CD4-positive, alpha-beta T cell treated with Interleukin-15 for 1 hour (primary cell): ENCODE measurements around the gene NDUFS6.
"Not testable (repeated sequence)": the region's sequence is repeated elsewhere in the genome, so short reads cannot be mapped to it uniquely, and the experiment has no call there.

Source experiments
- DNase-seq: peaks from one replicate; pipeline ENCODE4 v3.0.0-alpha.2; 2020

Gene NDUFS6

GRCh38 chr5:1835431-1835830 is 34.2 kb downstream of the NDUFS6 start:
- no peak for DNase-seq

- no peak for DNase-seq
Observed at GRCh38 chr5:1836176-1836890, 35.1 kb downstream of the NDUFS6 start.

GRCh38 chr5:1836891-1837880 is 36.0 kb downstream of the NDUFS6 start:
- no peak for DNase-seq

GRCh38 chr5:1838013-1838412 is 36.8 kb downstream of the NDUFS6 start:
- no peak for DNase-seq

GRCh38 chr5:1840071-1840547 is 38.9 kb downstream of the NDUFS6 start:
- no peak for DNase-seq

GRCh38 chr5:1840741-1841521 is 39.7 kb downstream of the NDUFS6 start:
- DNase-seq = no peak

GRCh38 chr5:1842004-1842819 is 41.0 kb downstream of the NDUFS6 start:
- DNase-seq = no peak

GRCh38 chr5:1843761-1844160 is 42.6 kb downstream of the NDUFS6 start:
- DNase-seq = not testable (repeated sequence)

- no peak for DNase-seq
Observed at GRCh38 chr5:1844708-1845436, 43.7 kb downstream of the NDUFS6 start.

- DNase-seq = no peak
Observed at GRCh38 chr5:1845696-1846095, 44.5 kb downstream of the NDUFS6 start.

- DNase-seq = no peak
Observed at GRCh38 chr5:1846583-1846982, 45.4 kb downstream of the NDUFS6 start.

GRCh38 chr5:1847056-1847455 is 45.8 kb downstream of the NDUFS6 start:
- DNase-seq = no peak

GRCh38 chr5:1847611-1848010 is 46.4 kb downstream of the NDUFS6 start:
- no peak for DNase-seq

- no peak for DNase-seq
Observed at GRCh38 chr5:1850324-1851154, 49.3 kb downstream of the NDUFS6 start.

GRCh38 chr5:1851290-1851934 is 50.2 kb downstream of the NDUFS6 start:
- no peak for DNase-seq

GRCh38 chr5:1852324-1852947 is 51.2 kb downstream of the NDUFS6 start:
- DNase-seq = no peak

GRCh38 chr5:1853531-1853930 is 52.3 kb downstream of the NDUFS6 start:
- DNase-seq = no peak

- no peak for DNase-seq
Observed at GRCh38 chr5:1855075-1855474, 53.9 kb downstream of the NDUFS6 start.

- no peak for DNase-seq
Observed at GRCh38 chr5:1855596-1855995, 54.4 kb downstream of the NDUFS6 start.
